Osteoblast (primary cell): ENCODE results near the gene SYCP2. TPM values are rescaled to one million over a fixed set of nuclear protein-coding genes. Genes with fewer than 3 reads are reported as not detected.
A peak's percentile ranks its signal among the peaks of the same experiment; 100 is the strongest.

Source experiments
- DNase-seq: peaks from one replicate; pipeline ENCODE4 v3.0.0; 2011; ENCODE audit warnings: low spot score, mixed read lengths; ENCODE audit not compliant: insufficient read length; ENCODE audit errors: missing footprints
- H2AFZ ChIP-seq: 2 replicates; pipeline ENCODE4 v1.6.0; 2011; ENCODE audit warnings: mild to moderate bottlenecking, low read length
- H3K27ac ChIP-seq: 2 replicates; pipeline ENCODE4 v1.5.1; 2011; ENCODE audit warnings: mild to moderate bottlenecking, low read depth, low read length, moderate library complexity
- H3K27me3 ChIP-seq: 2 replicates; pipeline ENCODE4 v1.6.0; 2012; ENCODE audit warnings: mild to moderate bottlenecking, control low read depth, inconsistent platforms, low read length, moderate library complexity; ENCODE audit not compliant: insufficient read depth
- H3K36me3 ChIP-seq: 2 replicates; pipeline ENCODE4 v1.5.1; 2011; ENCODE audit warnings: mild to moderate bottlenecking, low read length, control low read depth, moderate library complexity; ENCODE audit not compliant: insufficient read depth
- H3K4me1 ChIP-seq: 2 replicates; pipeline ENCODE4 v1.5.1; 2011; ENCODE audit warnings: mild to moderate bottlenecking, low read length, control low read depth, moderate library complexity; ENCODE audit not compliant: insufficient read depth
- H3K4me2 ChIP-seq: 2 replicates; pipeline ENCODE4 v1.6.0; 2011; ENCODE audit warnings: mild to moderate bottlenecking, low read length; ENCODE audit not compliant: insufficient read depth
- H3K4me3 ChIP-seq: fragments of 200-600 bp; sonication (generic); 3 replicates; pipeline ENCODE4 v1.5.1; 2012; ENCODE audit warnings: mild to moderate bottlenecking, low read length, inconsistent platforms; ENCODE audit not compliant: insufficient read depth
- H3K79me2 ChIP-seq: 2 replicates; pipeline ENCODE4 v1.6.0; 2012; ENCODE audit warnings: mild to moderate bottlenecking, low read length, control low read depth, inconsistent platforms; ENCODE audit not compliant: insufficient read depth
- H3K9me3 ChIP-seq: 2 replicates; pipeline ENCODE4 v1.5.1; 2011; ENCODE audit warnings: low read depth, low read length, control low read depth
- H4K20me1 ChIP-seq: 2 replicates; pipeline ENCODE4 v1.6.0; 2012; ENCODE audit warnings: mild to moderate bottlenecking, low read length, control low read depth; ENCODE audit not compliant: insufficient read depth
- total RNA-seq: library from RNA; depleted of rRNA; stranded (reverse); fragments of >200 nt; gene quantifications from 2 replicates; pipeline ENCODE4 v1.2.3, GENCODE V29; 2012
- TF ChIP-seq, protein P1 (sequence below): IDR thresholded peaks from 2 replicates; pipeline ENCODE4 v1.5.1; 2011; ENCODE audit warnings: mild to moderate bottlenecking, low read depth, low read length, moderate library complexity; ENCODE audit errors: extremely low read depth

Gene SYCP2
- total RNA-seq, 1 donor, result 1.4 TPM

DNA sequence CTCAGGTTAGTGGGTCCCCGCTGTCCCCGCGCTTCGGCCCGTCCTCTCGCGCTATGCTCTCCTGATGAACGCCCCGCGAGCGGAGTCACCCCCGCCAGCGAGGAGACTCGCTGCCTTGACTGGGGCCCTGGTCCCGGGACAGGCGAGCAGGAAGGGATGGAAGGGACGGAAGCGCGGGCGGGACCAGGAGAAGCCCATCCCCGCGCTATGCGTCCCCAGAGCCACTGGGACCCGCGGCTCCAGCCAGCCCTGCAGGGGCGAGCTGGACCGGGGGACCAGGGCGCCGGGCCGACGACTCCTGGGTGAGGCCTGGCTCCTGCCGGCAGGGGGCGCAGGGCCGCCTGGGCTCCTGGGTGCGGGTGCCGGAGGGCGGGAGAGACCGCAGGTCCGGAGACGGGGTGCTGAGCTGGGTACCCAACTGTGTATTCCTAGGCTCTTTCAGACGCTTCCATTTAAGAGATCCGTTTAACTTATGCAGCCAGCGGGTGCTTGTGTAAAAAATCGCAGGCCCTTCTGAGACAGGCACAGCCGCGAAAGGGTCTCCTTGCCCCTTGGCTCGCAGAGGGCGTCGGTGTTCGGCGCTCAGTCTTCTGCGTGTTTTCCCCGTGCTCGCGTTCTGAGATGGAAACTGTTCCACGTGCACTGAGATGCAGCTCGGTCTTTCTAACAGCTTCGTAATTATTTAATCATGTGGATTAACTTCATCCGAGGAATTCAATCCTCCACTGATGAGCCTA, 580 bp upstream of the SYCP2 start:
- Histone ChIP-seq H4K20me1 (no peaks in the 10 kb centered on the region), H3K4me3 (peak overlapping the region; percentile 76), H3K4me2 (peak overlapping the region; percentile 80), H3K9me3 (no peaks in the 10 kb centered on the region), H3K36me3 (no peaks in the 10 kb centered on the region), H3K79me2 (peaks cover 8% of the 10 kb centered on the region), H2AFZ (peak overlapping the region; percentile 90), H3K27me3 (no peaks in the 10 kb centered on the region), H3K4me1 (no peaks in the 10 kb centered on the region), H3K27ac (no peak overlapping the region)
- TF ChIP-seq, protein P1, sequence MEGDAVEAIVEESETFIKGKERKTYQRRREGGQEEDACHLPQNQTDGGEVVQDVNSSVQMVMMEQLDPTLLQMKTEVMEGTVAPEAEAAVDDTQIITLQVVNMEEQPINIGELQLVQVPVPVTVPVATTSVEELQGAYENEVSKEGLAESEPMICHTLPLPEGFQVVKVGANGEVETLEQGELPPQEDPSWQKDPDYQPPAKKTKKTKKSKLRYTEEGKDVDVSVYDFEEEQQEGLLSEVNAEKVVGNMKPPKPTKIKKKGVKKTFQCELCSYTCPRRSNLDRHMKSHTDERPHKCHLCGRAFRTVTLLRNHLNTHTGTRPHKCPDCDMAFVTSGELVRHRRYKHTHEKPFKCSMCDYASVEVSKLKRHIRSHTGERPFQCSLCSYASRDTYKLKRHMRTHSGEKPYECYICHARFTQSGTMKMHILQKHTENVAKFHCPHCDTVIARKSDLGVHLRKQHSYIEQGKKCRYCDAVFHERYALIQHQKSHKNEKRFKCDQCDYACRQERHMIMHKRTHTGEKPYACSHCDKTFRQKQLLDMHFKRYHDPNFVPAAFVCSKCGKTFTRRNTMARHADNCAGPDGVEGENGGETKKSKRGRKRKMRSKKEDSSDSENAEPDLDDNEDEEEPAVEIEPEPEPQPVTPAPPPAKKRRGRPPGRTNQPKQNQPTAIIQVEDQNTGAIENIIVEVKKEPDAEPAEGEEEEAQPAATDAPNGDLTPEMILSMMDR, result peak; percentile 81
- peak; percentile 100 for DNase-seq

DNA sequence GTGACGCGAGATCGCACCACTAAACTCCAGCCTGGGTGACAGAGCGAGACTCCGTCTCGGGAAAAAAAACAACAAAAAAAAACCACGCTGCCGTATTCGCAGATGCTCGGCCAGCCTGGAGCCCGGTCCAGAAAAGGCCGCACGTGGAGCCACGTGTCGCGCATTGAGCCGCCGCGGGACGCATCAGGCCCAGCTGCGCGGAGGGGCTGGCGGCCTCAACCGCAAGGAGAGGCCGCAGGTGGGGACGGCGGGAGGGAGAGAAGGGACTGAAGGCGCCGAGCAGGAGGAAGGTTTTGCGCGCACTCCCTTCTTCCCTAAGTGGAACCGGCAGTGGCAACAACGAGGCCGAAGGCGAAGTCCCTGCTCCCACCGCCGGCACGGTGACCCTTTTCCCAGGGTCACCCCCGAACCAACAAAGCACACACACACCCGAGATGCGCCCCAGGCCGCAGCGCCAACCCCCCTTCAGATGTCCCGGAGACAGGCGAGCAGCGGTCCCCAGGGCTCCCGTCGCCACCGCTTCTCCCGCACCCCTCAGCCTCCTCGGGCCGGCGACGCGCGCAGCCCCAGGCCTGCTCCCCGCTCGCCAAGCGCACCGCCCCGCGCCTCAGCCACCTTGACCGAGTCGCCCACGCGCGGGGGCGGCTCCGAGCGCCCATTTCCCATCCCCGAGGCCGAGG, 681 bp downstream of the SYCP2 start:
- Histone ChIP-seq H4K20me1 (no peaks in the 10 kb centered on the region), H3K27ac (no peak overlapping the region), H3K36me3 (no peaks in the 10 kb centered on the region), H3K79me2 (no peaks in the 10 kb centered on the region), H3K9me3 (no peaks in the 10 kb centered on the region), H3K4me2 (no peak overlapping the region), H3K4me1 (no peaks in the 10 kb centered on the region), H2AFZ (no peak overlapping the region), H3K27me3 (no peaks in the 10 kb centered on the region), H3K4me3 (no peak overlapping the region)
- TF ChIP-seq, protein P1, result no peak
- no peak for DNase-seq

DNA sequence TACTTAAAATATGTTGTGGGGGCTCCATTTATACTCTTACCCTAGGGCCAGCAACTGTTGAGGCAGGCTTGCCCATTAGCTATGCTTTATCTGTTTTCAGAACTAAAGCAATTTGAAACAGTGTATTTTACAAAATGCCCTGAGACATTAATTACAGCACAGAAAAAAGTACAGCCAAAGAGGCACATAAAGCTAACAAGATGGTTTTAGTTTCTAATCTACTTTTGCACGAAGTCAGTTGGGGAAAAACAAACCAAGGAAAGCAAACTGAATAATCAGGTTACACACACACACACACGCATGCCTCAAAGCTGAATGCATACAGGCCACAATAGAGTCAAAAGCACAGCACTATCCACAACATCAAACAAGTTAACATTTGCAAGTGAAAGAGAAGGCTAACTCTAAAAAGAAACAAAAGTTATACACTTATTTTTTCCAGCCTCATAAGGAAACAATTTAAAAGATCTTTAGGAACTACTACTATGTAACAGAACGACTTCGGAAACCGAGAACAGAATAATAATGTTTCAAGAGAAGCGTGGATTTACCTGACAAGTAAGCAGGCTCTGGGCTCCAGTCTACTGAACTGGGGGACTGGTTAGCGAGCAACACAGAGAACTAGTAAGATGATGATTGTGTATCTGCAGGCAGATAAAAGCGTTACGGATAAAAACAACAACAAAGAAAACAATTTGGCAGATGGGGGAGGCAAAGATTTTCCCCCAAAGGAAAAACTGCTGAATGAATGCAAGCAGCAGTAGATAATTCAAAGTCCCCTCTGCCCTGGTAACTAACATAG, 1.7 kb downstream of the SYCP2 start:
- Histone ChIP-seq H3K4me3 (no peak overlapping the region), H3K36me3 (no peaks in the 10 kb centered on the region), H3K4me2 (no peak overlapping the region), H4K20me1 (no peaks in the 10 kb centered on the region), H3K27me3 (no peaks in the 10 kb centered on the region), H3K9me3 (no peaks in the 10 kb centered on the region), H3K4me1 (no peaks in the 10 kb centered on the region), H3K27ac (no peak overlapping the region), H2AFZ (no peak overlapping the region), H3K79me2 (no peaks in the 10 kb centered on the region)
- no peak for DNase-seq
- TF ChIP-seq, protein P1, result no peak

DNA sequence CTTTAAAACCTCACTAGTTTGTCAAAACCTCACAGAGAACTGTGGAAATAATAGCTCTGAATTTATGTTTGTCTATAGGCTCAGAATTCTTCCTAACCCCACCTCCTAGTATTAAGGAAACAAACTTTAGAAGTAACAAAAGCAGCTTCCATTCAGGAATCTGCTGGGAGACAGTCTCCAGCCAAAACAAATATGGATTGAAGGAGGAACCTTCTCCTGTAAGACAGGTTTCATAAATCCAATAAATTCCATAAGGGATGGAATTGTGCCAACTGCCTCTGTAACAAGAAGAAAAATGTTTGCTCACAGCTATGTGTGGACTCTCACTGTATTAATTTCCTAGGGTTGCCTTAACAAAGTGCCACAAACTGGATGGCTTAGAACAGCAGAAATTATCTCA, 7.5 kb downstream of the SYCP2 start:
- H4K20me1 ChIP-seq, result no peaks in the 10 kb centered on the region

More for the DNA sequence above, 7.5 kb downstream of the SYCP2 start:
- H3K9me3 ChIP-seq, result no peaks in the 10 kb centered on the region
- DNase-seq, result no peak
- no peaks in the 10 kb centered on the region for H3K36me3 ChIP-seq
- H3K27me3 ChIP-seq, result no peaks in the 10 kb centered on the region
- no peak overlapping the region for H3K27ac ChIP-seq
- no peak overlapping the region for H2AFZ ChIP-seq
- no peak overlapping the region for H3K4me2 ChIP-seq
- TF ChIP-seq, protein P1, result no peak
- no peak overlapping the region for H3K4me3 ChIP-seq
- no peaks in the 10 kb centered on the region for H3K4me1 ChIP-seq
- H3K79me2 ChIP-seq, result no peaks in the 10 kb centered on the region
